ENCODE measurements around the gene CNTN4.

Gene CNTN4

GRCh38 chr3:2659896-2660295, 561.2 kb downstream of the CNTN4 start:
- intact Hi-C loops (cut with micrococcal nuclease) = no loop called here
- Mint-ChIP-seq H3K4me1 (ENCODE audit: low read depth) (no peaks in the 10 kb centered on the region), H3K27me3 (no peaks in the 10 kb centered on the region), H3K27ac (no peak overlapping the region), H3K4me3 (no peak overlapping the region), H3K9me3 (peaks cover 8% of the 10 kb centered on the region), H3K36me3 (ENCODE audit: low read depth) (no peaks in the 10 kb centered on the region)

- Mint-ChIP-seq H3K36me3 (ENCODE audit: low read depth) (no peaks in the 10 kb centered on the region), H3K4me1 (ENCODE audit: low read depth) (no peaks in the 10 kb centered on the region), H3K4me3 (no peak overlapping the region), H3K27me3 (no peaks in the 10 kb centered on the region), H3K27ac (no peak overlapping the region), H3K9me3 (peaks cover 8% of the 10 kb centered on the region)
- intact Hi-C loops (cut with micrococcal nuclease) = no loop called here
Observed at GRCh38 chr3:2661078-2661477, 562.4 kb downstream of the CNTN4 start.

- Mint-ChIP-seq H3K27me3 (no peaks in the 10 kb centered on the region), H3K27ac (no peak overlapping the region), H3K9me3 (peaks cover 19% of the 10 kb centered on the region), H3K4me1 (ENCODE audit: low read depth) (no peaks in the 10 kb centered on the region), H3K4me3 (no peak overlapping the region), H3K36me3 (ENCODE audit: low read depth) (no peaks in the 10 kb centered on the region)
- intact Hi-C loops (cut with micrococcal nuclease) = no loop called here
Observed at GRCh38 chr3:2677501-2677900, 578.8 kb downstream of the CNTN4 start.

- Mint-ChIP-seq H3K4me3 (no peak overlapping the region), H3K27me3 (no peaks in the 10 kb centered on the region), H3K27ac (no peak overlapping the region), H3K36me3 (ENCODE audit: low read depth) (no peaks in the 10 kb centered on the region), H3K9me3 (peaks cover 9% of the 10 kb centered on the region), H3K4me1 (ENCODE audit: low read depth) (no peaks in the 10 kb centered on the region)
- intact Hi-C loops (cut with micrococcal nuclease) = no loop called here
Observed at GRCh38 chr3:2680236-2680635, 581.6 kb downstream of the CNTN4 start.

GRCh38 chr3:2684046-2684445, 585.4 kb downstream of the CNTN4 start:
- no peak overlapping the region for H3K4me3 Mint-ChIP-seq
- H3K36me3 Mint-ChIP-seq (ENCODE audit: low read depth) = no peaks in the 10 kb centered on the region
- no peaks in the 10 kb centered on the region for H3K4me1 Mint-ChIP-seq (ENCODE audit: low read depth)
- intact Hi-C loops (cut with micrococcal nuclease) = no loop called here
- H3K9me3 Mint-ChIP-seq = no peaks in the 10 kb centered on the region
- no peak overlapping the region for H3K27ac Mint-ChIP-seq
- H3K27me3 Mint-ChIP-seq = no peaks in the 10 kb centered on the region

GRCh38 chr3:2686816-2687502, 588.3 kb downstream of the CNTN4 start:
- no peaks in the 10 kb centered on the region for H3K27me3 Mint-ChIP-seq
- no peaks in the 10 kb centered on the region for H3K4me1 Mint-ChIP-seq (ENCODE audit: low read depth)
- H3K9me3 Mint-ChIP-seq = no peaks in the 10 kb centered on the region
- no peak overlapping the region for H3K4me3 Mint-ChIP-seq
- no peak overlapping the region for H3K27ac Mint-ChIP-seq
- no peaks in the 10 kb centered on the region for H3K36me3 Mint-ChIP-seq (ENCODE audit: low read depth)
- intact Hi-C loops (cut with micrococcal nuclease) = no loop called here

GRCh38 chr3:2697589-2697988, 598.9 kb downstream of the CNTN4 start:
- H3K4me3 Mint-ChIP-seq = no peak overlapping the region
- no peaks in the 10 kb centered on the region for H3K27me3 Mint-ChIP-seq
- no peaks in the 10 kb centered on the region for H3K36me3 Mint-ChIP-seq (ENCODE audit: low read depth)
- peaks cover 18% of the 10 kb centered on the region for H3K9me3 Mint-ChIP-seq
- no peak overlapping the region for H3K27ac Mint-ChIP-seq
- intact Hi-C loops (cut with micrococcal nuclease) = no loop called here
- H3K4me1 Mint-ChIP-seq (ENCODE audit: low read depth) = no peaks in the 10 kb centered on the region

GRCh38 chr3:2701471-2701870, 602.8 kb downstream of the CNTN4 start:
- no peaks in the 10 kb centered on the region for H3K27me3 Mint-ChIP-seq
- no peaks in the 10 kb centered on the region for H3K4me1 Mint-ChIP-seq (ENCODE audit: low read depth)
- no peak overlapping the region for H3K27ac Mint-ChIP-seq
- no peak overlapping the region for H3K4me3 Mint-ChIP-seq
- intact Hi-C loops (cut with micrococcal nuclease) = no loop called here
- H3K9me3 Mint-ChIP-seq = peaks cover 9% of the 10 kb centered on the region
- H3K36me3 Mint-ChIP-seq (ENCODE audit: low read depth) = no peaks in the 10 kb centered on the region

- H3K9me3 Mint-ChIP-seq = peaks cover 3% of the 10 kb centered on the region
- H3K27me3 Mint-ChIP-seq = no peaks in the 10 kb centered on the region
- intact Hi-C loops (cut with micrococcal nuclease) = no loop called here
- H3K4me3 Mint-ChIP-seq = no peak overlapping the region
- H3K27ac Mint-ChIP-seq = no peak overlapping the region
- H3K36me3 Mint-ChIP-seq (ENCODE audit: low read depth) = no peaks in the 10 kb centered on the region
- H3K4me1 Mint-ChIP-seq (ENCODE audit: low read depth) = no peaks in the 10 kb centered on the region
Observed at GRCh38 chr3:2706144-2706835, 607.6 kb downstream of the CNTN4 start.

GRCh38 chr3:2706836-2707210, 608.2 kb downstream of the CNTN4 start:
- no peak overlapping the region for H3K27ac Mint-ChIP-seq
- no peak overlapping the region for H3K4me3 Mint-ChIP-seq
- no peaks in the 10 kb centered on the region for H3K9me3 Mint-ChIP-seq
- intact Hi-C loops (cut with micrococcal nuclease) = no loop called here
- H3K27me3 Mint-ChIP-seq = no peaks in the 10 kb centered on the region
- no peaks in the 10 kb centered on the region for H3K4me1 Mint-ChIP-seq (ENCODE audit: low read depth)
- no peaks in the 10 kb centered on the region for H3K36me3 Mint-ChIP-seq (ENCODE audit: low read depth)

GRCh38 chr3:2711081-2711480, 612.4 kb downstream of the CNTN4 start:
- H3K36me3 Mint-ChIP-seq (ENCODE audit: low read depth) = no peaks in the 10 kb centered on the region
- H3K9me3 Mint-ChIP-seq = peaks cover 8% of the 10 kb centered on the region
- no peak overlapping the region for H3K27ac Mint-ChIP-seq
- no peaks in the 10 kb centered on the region for H3K27me3 Mint-ChIP-seq
- no peak overlapping the region for H3K4me3 Mint-ChIP-seq
- H3K4me1 Mint-ChIP-seq (ENCODE audit: low read depth) = no peaks in the 10 kb centered on the region
- intact Hi-C loops (cut with micrococcal nuclease) = no loop called here

GRCh38 chr3:2713923-2714322, 615.3 kb downstream of the CNTN4 start:
- H3K36me3 Mint-ChIP-seq (ENCODE audit: low read depth) = no peaks in the 10 kb centered on the region
- intact Hi-C loops (cut with micrococcal nuclease) = no loop called here
- H3K4me3 Mint-ChIP-seq = no peak overlapping the region
- no peaks in the 10 kb centered on the region for H3K4me1 Mint-ChIP-seq (ENCODE audit: low read depth)
- peaks cover 8% of the 10 kb centered on the region for H3K9me3 Mint-ChIP-seq
- no peak overlapping the region for H3K27ac Mint-ChIP-seq
- no peaks in the 10 kb centered on the region for H3K27me3 Mint-ChIP-seq

- Mint-ChIP-seq H3K27ac (no peak overlapping the region), H3K9me3 (peaks cover 8% of the 10 kb centered on the region), H3K4me3 (no peak overlapping the region), H3K36me3 (ENCODE audit: low read depth) (no peaks in the 10 kb centered on the region), H3K27me3 (no peaks in the 10 kb centered on the region), H3K4me1 (ENCODE audit: low read depth) (no peaks in the 10 kb centered on the region)
- intact Hi-C loops (cut with micrococcal nuclease) = no loop called here
Observed at GRCh38 chr3:2714834-2715233, 616.2 kb downstream of the CNTN4 start.

- Mint-ChIP-seq H3K4me1 (ENCODE audit: low read depth) (no peaks in the 10 kb centered on the region), H3K27ac (no peak overlapping the region), H3K27me3 (no peaks in the 10 kb centered on the region), H3K36me3 (ENCODE audit: low read depth) (no peaks in the 10 kb centered on the region), H3K9me3 (no peaks in the 10 kb centered on the region), H3K4me3 (no peak overlapping the region)
- intact Hi-C loops (cut with micrococcal nuclease) = no loop called here
Observed at GRCh38 chr3:2727101-2727500, 628.4 kb downstream of the CNTN4 start.

Measured in dendritic cell treated with granulocyte-macrophage colony-stimulating factor and Interleukin-4, amounts not matched to agents 40 ng/mL and 50 ng/mL, for 4 days (primary cell).